HG02798 (cell line): ENCODE data around the gene KRTAP10-8.
"Not testable (repeated sequence)": the region's sequence is repeated elsewhere in the genome, so short reads cannot be mapped to it uniquely, and the experiment has no call there.

Experiments
- ATAC-seq: cut with Tn5 transposase; IDR thresholded peaks from one replicate; pipeline ENCODE4 v1.9.1; 2021; ENCODE audit warnings: mild to moderate bottlenecking; ENCODE audit not compliant: unreplicated experiment, poor library complexity

Gene KRTAP10-8

GRCh38 chr21:44615466-44615865, 3.6 kb downstream of the KRTAP10-8 start:
- no peak for ATAC-seq

GRCh38 chr21:44615911-44616590, 4.2 kb downstream of the KRTAP10-8 start:
- ATAC-seq, result no peak

DNA sequence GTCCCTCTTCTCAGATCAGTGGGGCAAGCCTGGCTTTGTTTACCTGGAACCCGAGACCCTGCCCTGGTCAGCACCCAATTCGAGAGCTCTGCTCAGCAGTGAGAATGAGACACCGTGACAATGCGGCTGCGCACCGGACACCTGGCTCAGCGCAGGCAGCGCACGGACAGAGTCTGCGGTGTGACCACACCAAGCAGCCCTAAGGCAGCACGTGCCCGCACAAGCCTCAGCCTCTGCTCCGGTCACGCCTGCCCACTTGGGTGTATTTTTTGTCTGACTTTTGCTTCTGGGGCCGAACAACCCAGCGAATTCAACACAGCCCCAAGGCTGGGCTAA, 4.7 kb downstream of the KRTAP10-8 start:
- no peak for ATAC-seq

DNA sequence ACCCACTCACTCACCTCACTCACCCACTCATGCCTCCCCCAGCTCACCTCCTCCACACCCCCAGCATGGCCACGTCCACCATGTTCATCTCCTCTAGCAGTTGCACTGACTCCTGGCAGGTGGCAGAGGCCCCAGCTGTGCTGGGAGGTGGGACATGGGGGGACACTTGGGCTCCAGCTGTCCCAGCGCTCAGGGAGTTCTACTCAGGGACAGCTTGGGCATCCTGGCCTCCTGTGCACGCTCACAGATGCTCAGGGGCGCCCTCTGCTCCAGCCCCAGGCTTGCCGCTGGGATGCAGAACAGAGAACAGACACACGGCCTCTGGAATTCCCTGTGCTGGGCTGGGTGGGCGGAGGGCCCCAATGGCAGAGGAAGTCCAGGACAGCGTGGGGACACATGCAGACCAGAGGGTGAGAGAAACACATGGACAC, 5.2 kb downstream of the KRTAP10-8 start:
- ATAC-seq, result no peak

DNA sequence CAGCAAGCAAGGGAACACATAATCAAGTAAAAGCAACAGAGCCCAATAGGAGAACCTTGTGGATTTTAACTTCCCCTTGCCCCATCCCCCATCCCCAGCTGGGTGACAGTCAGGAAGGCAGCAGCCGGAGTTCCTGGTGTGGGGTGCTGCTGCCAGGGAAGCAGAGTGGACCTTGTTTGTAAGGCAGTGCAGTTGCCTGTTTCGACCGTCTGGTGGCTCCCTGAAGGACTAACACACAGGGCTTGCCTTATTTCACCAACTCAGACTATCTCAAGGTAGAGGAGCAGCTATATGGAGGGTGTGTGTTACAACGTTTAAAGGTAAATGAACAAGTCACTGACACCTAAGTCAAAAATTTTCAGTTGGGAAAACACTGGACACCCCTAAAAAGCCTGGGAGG, 6.6 kb downstream of the KRTAP10-8 start:
- no peak for ATAC-seq

GRCh38 chr21:44618909-44619308, 7.0 kb downstream of the KRTAP10-8 start:
- no peak for ATAC-seq

DNA sequence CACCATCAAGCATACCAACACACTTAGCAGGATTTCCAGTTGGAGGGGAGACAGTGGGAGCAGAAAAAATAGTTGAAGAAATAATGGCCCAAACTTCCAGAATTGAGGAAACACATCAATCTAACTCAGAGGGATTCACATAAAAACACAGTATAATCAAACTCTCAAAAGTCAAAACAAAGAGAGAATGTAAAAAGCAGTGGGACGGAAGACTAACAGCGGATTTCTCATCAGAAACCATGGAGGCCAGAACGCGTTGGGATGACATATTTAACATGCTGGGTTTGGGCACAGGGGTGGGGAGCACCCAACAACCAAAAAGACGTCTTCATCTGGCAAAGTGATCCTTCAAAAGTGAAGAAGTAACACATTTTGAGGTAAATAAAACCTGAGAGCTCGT, 8.0 kb downstream of the KRTAP10-8 start:
- ATAC-seq, result no peak

DNA sequence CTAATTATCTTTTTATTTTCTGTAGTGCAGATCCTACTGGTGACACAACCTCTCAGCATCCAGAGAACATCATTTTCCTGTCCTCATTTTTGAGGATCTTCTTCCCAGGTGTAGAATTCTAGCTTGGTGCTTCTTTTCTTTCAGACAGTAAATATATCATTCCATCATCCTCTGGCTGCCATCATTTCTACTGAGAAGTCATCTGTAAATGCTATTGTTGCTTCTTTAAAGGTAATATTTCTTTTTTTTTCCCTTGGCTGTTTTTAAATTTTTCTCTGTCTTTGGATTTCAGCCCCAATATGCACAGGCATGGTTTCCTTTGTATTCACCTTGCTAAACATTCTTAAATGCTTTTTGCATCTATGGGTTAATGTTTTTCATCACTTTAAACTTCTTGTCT, 11.7 kb downstream of the KRTAP10-8 start:
- no peak for ATAC-seq

DNA sequence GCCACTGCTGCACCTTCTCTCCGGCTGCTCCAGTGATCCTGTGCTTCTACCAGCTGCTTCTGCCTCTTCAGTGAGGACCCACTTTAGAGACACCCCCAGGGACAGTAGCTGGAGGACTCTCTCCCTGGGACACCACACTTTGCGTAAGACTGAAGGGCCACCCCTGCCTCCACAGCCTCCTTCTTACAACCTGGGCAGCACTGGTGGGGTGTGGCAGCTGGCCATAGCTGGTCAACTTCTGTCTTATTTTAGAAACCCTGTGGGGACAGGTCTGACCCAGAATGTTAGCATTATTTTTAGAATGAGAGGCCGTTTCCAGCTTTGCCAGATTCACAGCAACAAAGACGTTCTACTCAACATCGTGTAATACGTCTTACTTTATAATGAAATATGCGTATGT, 13.9 kb downstream of the KRTAP10-8 start:
- no peak for ATAC-seq

GRCh38 chr21:44626262-44626661, 14.4 kb downstream of the KRTAP10-8 start:
- no peak for ATAC-seq

DNA sequence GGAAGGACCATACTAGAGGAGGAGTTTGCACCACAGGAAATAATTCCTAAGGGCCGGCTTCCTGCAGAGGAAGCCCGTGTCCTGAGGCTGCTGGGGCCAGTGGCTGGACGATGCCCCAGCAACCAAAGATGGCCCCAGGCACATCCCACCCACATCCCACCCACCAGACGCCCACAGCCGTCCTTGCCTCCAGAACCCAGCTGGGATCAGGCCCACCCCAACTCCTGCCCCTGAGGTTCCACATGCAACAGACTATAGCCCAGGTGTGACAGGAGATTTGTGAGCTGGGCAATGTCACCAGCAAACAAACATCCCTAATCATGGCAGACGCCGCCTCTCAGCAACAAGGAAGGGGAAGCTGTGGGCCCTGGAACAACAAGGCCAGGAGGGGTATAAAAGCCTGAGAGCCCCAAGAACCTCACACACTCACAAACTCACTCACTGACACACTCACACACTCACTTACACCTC, 14.8 kb downstream of the KRTAP10-8 start, which contains the start of gene KRTAP10-9:
Gene KRTAP10-9, plus strand, starts transcription at position 421 of the 471 bp plus-strand sequence. CDS start 79 bp downstream, outside the sequence.
- no peak for ATAC-seq

DNA sequence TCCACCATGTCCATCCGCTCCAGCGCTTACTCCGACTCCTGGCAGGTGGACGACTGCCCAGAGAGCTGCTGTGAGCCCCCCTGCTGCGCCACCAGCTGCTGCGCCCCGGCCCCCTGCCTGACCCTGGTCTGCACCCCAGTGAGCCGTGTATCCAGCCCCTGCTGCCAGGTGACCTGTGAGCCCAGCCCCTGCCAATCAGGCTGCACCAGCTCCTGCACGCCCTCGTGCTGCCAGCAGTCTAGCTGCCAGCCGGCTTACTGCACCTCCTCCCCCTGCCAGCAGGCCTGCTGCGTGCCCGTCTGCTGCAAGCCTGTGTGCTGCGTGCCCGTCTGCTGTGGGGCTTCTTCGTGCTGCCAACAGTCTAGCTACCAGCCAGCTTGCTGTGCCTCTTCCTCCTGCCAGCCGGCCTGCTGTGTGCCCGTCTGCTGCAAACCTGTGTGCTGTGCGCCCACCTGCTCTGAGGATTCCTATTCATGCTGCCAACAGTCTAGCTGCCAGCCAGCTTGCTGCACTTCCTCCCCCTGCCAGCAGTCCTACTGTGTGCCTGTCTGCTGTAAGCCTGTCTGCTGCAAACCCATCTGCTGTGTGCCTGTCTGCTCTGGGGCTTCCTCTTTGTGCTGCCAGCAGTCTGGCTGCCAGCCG, 15.4 kb downstream of the KRTAP10-8 start:
- ATAC-seq, result not testable (repeated sequence)

GRCh38 chr21:44627831-44628233, 16.0 kb downstream of the KRTAP10-8 start:
- not testable (repeated sequence) for ATAC-seq

DNA sequence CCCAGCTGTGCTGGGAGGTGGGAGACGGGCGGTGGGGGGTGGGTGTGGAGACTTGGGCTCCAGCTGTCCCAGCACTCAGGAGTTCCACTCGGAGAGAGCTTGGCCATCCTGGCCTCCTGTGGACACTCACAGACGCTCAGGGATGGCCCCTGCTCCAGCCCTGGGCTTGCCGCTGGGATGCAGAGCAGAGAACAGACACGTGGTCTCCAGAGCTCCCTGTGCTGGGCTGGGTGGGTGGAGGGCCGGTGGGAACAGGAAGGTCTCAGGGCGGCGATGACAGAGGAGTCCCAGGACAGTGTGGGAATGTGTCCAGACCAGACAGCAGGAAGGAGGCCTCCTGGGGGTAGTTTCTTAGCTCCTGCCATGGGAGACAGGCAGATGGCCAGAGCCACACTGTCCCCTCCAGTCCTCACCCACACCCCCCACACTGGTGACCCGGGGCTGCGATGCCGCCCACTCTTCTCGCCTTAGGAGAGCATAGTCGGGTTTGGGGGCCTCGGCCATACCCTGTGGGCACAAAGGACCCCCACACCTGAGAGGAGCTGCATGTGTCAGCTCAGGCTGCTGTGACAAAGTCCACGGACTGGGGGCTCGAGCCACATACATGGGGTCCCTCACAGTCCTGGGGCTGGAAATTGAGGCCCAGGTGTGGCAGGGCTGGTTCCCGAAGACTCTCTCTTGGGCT, 17.0 kb downstream of the KRTAP10-8 start:
- no peak for ATAC-seq

DNA sequence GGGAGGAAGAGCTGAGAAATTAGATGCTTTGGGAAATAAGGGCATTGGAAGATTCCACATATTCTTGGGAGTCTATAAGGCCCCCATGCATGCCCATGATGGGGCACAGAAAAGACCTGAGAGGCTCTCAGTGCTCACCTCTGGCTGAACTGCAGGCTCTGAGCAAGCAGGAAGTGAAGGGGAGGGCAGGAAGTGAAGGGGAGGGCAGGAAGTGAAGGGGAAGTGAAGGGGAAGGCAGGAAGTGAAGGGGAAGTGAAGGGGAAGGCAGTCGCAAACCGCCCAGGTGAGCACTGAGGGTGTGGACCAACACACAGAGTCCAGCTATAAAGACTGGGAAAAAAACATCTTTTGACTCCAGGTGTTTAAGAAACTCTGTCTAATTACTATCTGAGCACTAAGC, 18.6 kb downstream of the KRTAP10-8 start:
- ATAC-seq, result no peak

- no peak for ATAC-seq
These were observed 20.2 kb downstream of the KRTAP10-8 start for GRCh38 chr21:44632067-44632466.

- ATAC-seq, result no peak
These were observed 24.5 kb downstream of the KRTAP10-8 start for GRCh38 chr21:44636209-44637017.

DNA sequence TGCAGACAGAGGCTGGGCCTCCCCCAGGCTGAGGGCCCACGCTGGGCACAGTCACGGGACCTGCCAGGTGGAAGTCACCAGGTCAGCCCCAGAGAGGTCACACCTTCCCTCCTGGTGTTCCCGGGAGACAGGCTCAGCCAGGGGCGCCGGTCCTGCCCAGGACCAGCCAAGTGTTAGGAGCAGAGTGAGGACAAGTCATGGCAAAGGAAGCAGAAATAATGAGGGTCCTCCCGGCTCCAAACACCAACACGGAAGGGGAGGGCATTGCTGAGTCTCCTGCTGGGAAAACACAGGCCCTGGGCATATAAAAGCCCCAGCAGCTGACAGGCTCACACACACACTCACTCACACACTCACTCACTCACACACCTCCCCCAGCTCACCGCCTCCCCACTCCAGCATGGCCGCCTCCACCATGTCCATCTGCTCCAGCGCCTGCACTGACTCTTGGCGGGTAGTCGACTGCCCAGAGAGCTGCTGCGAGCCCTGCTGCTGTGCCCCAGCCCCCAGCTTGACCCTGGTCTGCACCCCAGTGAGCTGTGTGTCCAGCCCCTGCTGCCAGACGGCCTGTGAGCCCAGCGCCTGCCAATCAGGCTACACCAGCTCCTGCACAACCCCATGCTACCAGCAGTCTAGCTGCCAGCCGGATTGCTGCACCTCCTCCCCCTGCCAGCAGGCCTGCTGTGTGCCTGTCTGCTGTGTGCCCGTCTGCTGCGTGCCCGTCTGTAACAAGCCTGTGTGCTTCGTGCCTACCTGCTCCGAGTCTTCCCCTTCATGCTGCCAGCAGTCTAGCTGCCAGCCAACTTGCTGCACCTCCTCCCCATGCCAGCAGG, 25.4 kb downstream of the KRTAP10-8 start, which contains the start of gene KRTAP10-10:
Gene KRTAP10-10, plus strand, starts transcription at position 339 of the 833 bp plus-strand sequence. Its CDS starts 62 bp downstream, at position 401.
- no peak for ATAC-seq

DNA sequence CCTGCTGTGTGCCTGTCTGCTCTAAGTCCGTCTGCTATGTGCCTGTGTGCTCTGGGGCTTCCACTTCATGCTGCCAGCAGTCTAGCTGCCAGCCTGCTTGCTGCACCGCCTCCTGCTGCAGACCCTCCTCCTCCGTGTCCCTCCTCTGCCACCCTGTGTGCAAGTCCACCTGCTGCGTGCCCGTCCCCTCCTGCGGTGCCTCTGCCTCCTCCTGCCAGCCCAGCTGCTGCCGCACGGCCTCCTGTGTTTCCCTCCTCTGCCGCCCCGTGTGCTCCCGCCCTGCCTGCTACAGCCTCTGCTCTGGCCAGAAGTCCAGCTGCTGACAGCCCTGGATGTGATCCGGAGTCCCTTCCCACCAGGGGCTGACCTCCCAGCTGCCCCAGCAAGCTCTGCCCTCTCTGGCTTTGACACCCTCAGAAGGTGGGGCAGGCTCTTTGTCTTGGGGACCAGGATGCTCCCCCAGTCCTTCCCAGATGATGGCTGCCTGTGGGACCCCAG, 26.0 kb downstream of the KRTAP10-8 start:
- not testable (repeated sequence) for ATAC-seq
